IMR-90 (cell line): ENCODE results near the gene CHDH. TPM values are rescaled to one million over a fixed set of nuclear protein-coding genes. Genes with fewer than 3 reads are reported as not detected.

Experiments
- ATAC-seq: fragments of 200-7000 bp; cut with Tn5 transposase; 2 replicates; pipeline ENCODE4 v1.9.1; 2020; ENCODE audit warnings: low read depth, mild to moderate bottlenecking, moderate library complexity
- BruUV-seq: library from RNA; stranded (reverse); fragments of 400-500 nt; replicated peaks from 2 replicates; lab custom pipeline; 2021; lab: Mats Ljungman, UMichigan
- CTCF ChIA-PET: fragments of 300-600 bp; formaldehyde crosslinking; extraction: SDS; loops from one replicate; lab custom pipeline; 2021; ENCODE audit warnings: antibody characterized with exemption; lab: Yijun Ruan, JAX
- POLR2A ChIA-PET: fragments of 300-600 bp; sonication (Branson Sonifier 250); formaldehyde crosslinking; loops from one replicate; lab custom pipeline; 2022; ENCODE audit warnings: antibody characterized with exemption; ENCODE audit not compliant: unreplicated experiment; lab: Charles Lee
- DNase-seq: peaks from one replicate; pipeline ENCODE4 v3.0.0; 2013
- H2AFZ ChIP-seq: replicated peaks from 2 replicates; pipeline ENCODE3; 2013; ENCODE audit warnings: low read length, mild to moderate bottlenecking; ENCODE audit not compliant: poor library complexity
- H2AK5ac ChIP-seq: 2 replicates; pipeline ENCODE4 v1.6.1; 2013; ENCODE audit warnings: low read depth, low read length, inconsistent platforms
- H2AK9ac ChIP-seq: replicated peaks from 2 replicates; pipeline ENCODE3; 2013; ENCODE audit warnings: mild to moderate bottlenecking, low read depth, low read length, moderate library complexity; ENCODE audit not compliant: poor library complexity
- H2BK120ac ChIP-seq: 2 replicates; pipeline ENCODE4 v1.6.1; 2013; ENCODE audit warnings: low read depth, low read length, inconsistent platforms
- H2BK15ac ChIP-seq: 3 replicates; pipeline ENCODE4 v1.6.1; 2013; ENCODE audit warnings: low read depth, low read length, inconsistent platforms
- H2BK20ac ChIP-seq: 2 replicates; pipeline ENCODE4 v1.6.1; 2013; ENCODE audit warnings: low read depth, mild to moderate bottlenecking, inconsistent platforms, low read length, moderate library complexity
- H2BK5ac ChIP-seq: 2 replicates; pipeline ENCODE4 v1.6.1; 2013; ENCODE audit warnings: mild to moderate bottlenecking, low read depth, low read length, inconsistent platforms; ENCODE audit not compliant: poor library complexity, severe bottlenecking
- H3K14ac ChIP-seq: replicated peaks from 2 replicates; pipeline ENCODE4 v1.6.1; 2013; ENCODE audit warnings: low read depth, low read length, inconsistent platforms
- H3K18ac ChIP-seq: 2 replicates; pipeline ENCODE4 v1.6.1; 2013; ENCODE audit warnings: low read depth, low read length, control low read depth
- H3K23ac ChIP-seq: 2 replicates; pipeline ENCODE4 v1.6.1; 2013; ENCODE audit warnings: low read depth, low read length, inconsistent platforms
- H3K27ac ChIP-seq: 2 replicates; pipeline ENCODE4 v1.5.1; 2013; ENCODE audit warnings: mild to moderate bottlenecking, control low read depth, low read length; ENCODE audit not compliant: insufficient read depth
- H3K27me3 ChIP-seq: 2 replicates; pipeline ENCODE4 v1.6.1; 2013; ENCODE audit warnings: low read length; ENCODE audit not compliant: control insufficient read depth, insufficient read depth
- H3K36me3 ChIP-seq: 2 replicates; pipeline ENCODE4 v1.6.1; 2013; ENCODE audit warnings: low read length, mixed read lengths; ENCODE audit not compliant: control insufficient read depth, insufficient read depth
- H3K4ac ChIP-seq: 2 replicates; pipeline ENCODE4 v1.6.1; 2013; ENCODE audit warnings: low read depth, low read length, inconsistent platforms
- H3K4me1 ChIP-seq: 2 replicates; pipeline ENCODE4 v1.6.1; 2013; ENCODE audit warnings: low read length, mixed read lengths; ENCODE audit not compliant: control insufficient read depth, insufficient read depth
- H3K4me2 ChIP-seq: 2 replicates; pipeline ENCODE4 v1.6.1; 2013; ENCODE audit warnings: low read depth, mild to moderate bottlenecking, control low read depth, low read length, moderate library complexity
- H3K4me3 ChIP-seq: 2 replicates; pipeline ENCODE4 v1.5.1; 2013; ENCODE audit warnings: low read depth, mild to moderate bottlenecking, control low read depth, low read length, moderate library complexity; ENCODE audit not compliant: insufficient read depth
- H3K56ac ChIP-seq: 2 replicates; pipeline ENCODE4 v1.6.1; 2013; ENCODE audit warnings: low read length, inconsistent platforms; ENCODE audit not compliant: insufficient read depth; ENCODE audit errors: extremely low read depth
- H3K79me1 ChIP-seq, 2 experiments: 2 replicates each; pipeline ENCODE4 v1.6.1; 2013; ENCODE audit warnings: low read length in 2 of 2, inconsistent platforms in 1 of 2, low read depth in 1 of 2
- H3K9ac ChIP-seq: 2 replicates; pipeline ENCODE4 v1.6.1; 2013; ENCODE audit warnings: low read depth, low read length, control low read depth
- H3K9me1 ChIP-seq: 2 replicates; pipeline ENCODE4 v1.6.1; 2013; ENCODE audit warnings: low read length, inconsistent platforms; ENCODE audit not compliant: insufficient read depth
- H3K9me3 ChIP-seq: 2 replicates; pipeline ENCODE4 v1.6.1; 2013; ENCODE audit warnings: low read length; ENCODE audit not compliant: control insufficient read depth, insufficient read depth
- H4K20me1 ChIP-seq: 2 replicates; pipeline ENCODE4 v1.6.1; 2013; ENCODE audit warnings: low read length, inconsistent platforms; ENCODE audit not compliant: insufficient read depth
- H4K5ac ChIP-seq: 2 replicates; pipeline ENCODE4 v1.6.1; 2013; ENCODE audit warnings: mild to moderate bottlenecking, low read depth, low read length, control low read depth
- H4K8ac ChIP-seq, 2 experiments: 2 replicates each; pipeline ENCODE4 v1.6.1; 2013; ENCODE audit warnings: low read depth in 2 of 2, low read length in 2 of 2, control low read depth in 1 of 2, inconsistent platforms in 1 of 2
- H4K91ac ChIP-seq: 2 replicates; pipeline ENCODE4 v1.6.1; 2013; ENCODE audit warnings: low read depth, low read length, inconsistent platforms; ENCODE audit not compliant: insufficient read depth
- BHLHE40 ChIP-seq: fragments of 150-350 bp; IDR thresholded peaks from 2 replicates; pipeline ENCODE4 v1.6.1; 2016; ENCODE audit warnings: mild to moderate bottlenecking, low read depth, low read length
- CEBPB ChIP-seq: IDR thresholded peaks from 2 replicates; pipeline ENCODE4 v1.6.1; 2012; ENCODE audit warnings: low read depth, low read length, improper control_type of control experiment
- CHD1 ChIP-seq: IDR thresholded peaks from 2 replicates; pipeline ENCODE4 v1.6.1; 2012; ENCODE audit warnings: low read depth, low read length, improper control_type of control experiment
- ELK1 ChIP-seq: fragments of 150-350 bp; IDR thresholded peaks from 2 replicates; pipeline ENCODE4 v1.6.1; 2016; ENCODE audit warnings: low read depth, mild to moderate bottlenecking, low read length, moderate library complexity, borderline replicate concordance
- FOS ChIP-seq: fragments of 150-350 bp; IDR thresholded peaks from 2 replicates; pipeline ENCODE4 v1.6.1; 2016; ENCODE audit warnings: low read depth, low read length
- MAFK ChIP-seq: IDR thresholded peaks from 2 replicates; pipeline ENCODE4 v1.6.1; 2012; ENCODE audit warnings: low read depth, low read length, improper control_type of control experiment
- MAZ ChIP-seq: IDR thresholded peaks from 2 replicates; pipeline ENCODE4 v1.6.1; 2012; ENCODE audit warnings: low read depth, mild to moderate bottlenecking, low read length, improper control_type of control experiment, moderate library complexity, borderline replicate concordance
- MXI1 ChIP-seq: IDR thresholded peaks from 2 replicates; pipeline ENCODE4 v1.6.1; 2012; ENCODE audit warnings: low read depth, mild to moderate bottlenecking, low read length, moderate library complexity, borderline replicate concordance
- NFE2L2 ChIP-seq: fragments of 150-350 bp; IDR thresholded peaks from 2 replicates; pipeline ENCODE4 v1.6.1; 2016; ENCODE audit warnings: low read depth, mild to moderate bottlenecking, low read length
- POLR2A ChIP-seq: IDR thresholded peaks from 2 replicates; pipeline ENCODE4 v1.6.1; 2012; ENCODE audit warnings: mild to moderate bottlenecking, low read depth, low read length
- RAD21 ChIP-seq: IDR thresholded peaks from 2 replicates; pipeline ENCODE4 v1.6.1; 2012; ENCODE audit warnings: low read length, improper control_type of control experiment
- RCOR1 ChIP-seq: IDR thresholded peaks from 2 replicates; pipeline ENCODE4 v1.6.1; 2012; ENCODE audit warnings: mild to moderate bottlenecking, low read length, improper control_type of control experiment; ENCODE audit not compliant: insufficient replicate concordance
- RFX5 ChIP-seq: IDR thresholded peaks from 2 replicates; pipeline ENCODE4 v1.8.0; 2012; ENCODE audit warnings: low read depth, mild to moderate bottlenecking, low read length, moderate library complexity
- SMC3 ChIP-seq: fragments of 150-350 bp; IDR thresholded peaks from 2 replicates; pipeline ENCODE4 v1.6.1; 2016; ENCODE audit warnings: low read depth, mild to moderate bottlenecking, antibody characterized with exemption, low read length, moderate library complexity
- USF2 ChIP-seq: fragments of 150-350 bp; IDR thresholded peaks from 2 replicates; pipeline ENCODE4 v1.6.1; 2017; ENCODE audit warnings: mild to moderate bottlenecking, antibody characterized with exemption, low read length, low read depth
- WGBS, 2 experiments: methylation state at CpG; one replicate each; pipeline versions ENCODE4 v1.1.5 to v1.1.7; 2013; ENCODE audit warnings: missing lambda C conversion rate in 2 of 2; ENCODE audit not compliant: insufficient read length in 1 of 2; ENCODE audit errors: extremely low coverage in 2 of 2; 5-methylcytosine and 5-hydroxymethylcytosine counted together
- dilution Hi-C: fragments of 300-500 bp; cut with HindIII; formaldehyde crosslinking; loops from one replicate; pipeline ENCODE4 v1.14.3; 2018; ENCODE audit warnings: low sequenced_read_pairs; ENCODE audit not compliant: unreplicated experiment
- in situ Hi-C: fragments of 300-500 bp; cut with MboI; formaldehyde crosslinking; loops from 3 replicates; pipeline ENCODE4 v1.14.3; 2019; ENCODE audit warnings: low sequenced_read_pairs, inconsistent platforms, mixed read lengths
- intact Hi-C: fragments of 100-400 bp; cut with micrococcal nuclease; formaldehyde crosslinking; loops from 2 replicates; pipeline ENCODE4 v1.10.0; 2022
- polyA plus RNA-seq, 3 experiments: library from polyadenylated mRNA; depleted of rRNA; stranded (reverse); fragments of >200 nt; gene quantifications; 2 replicates each; pipeline ENCODE4 v1.2.3, GENCODE V29; 2012; ENCODE audit warnings: low replicate concordance in 1 of 3
- total RNA-seq: library from RNA; depleted of rRNA; stranded (reverse); fragments of >200 nt; gene quantifications from 2 replicates; pipeline ENCODE4 v1.2.3, GENCODE V29; 2012

Gene CHDH
- total and polyA plus RNA-seq, 2 of the 4 experiments (the other 2 are of a cell fraction), result under 0.01 to 0.19 TPM

- no peak for TF ChIP-seq ELK1
Observed at GRCh38 chr3:53863145-53863544, 16.9 kb upstream of the CHDH start (continued).

- no peak overlapping the region for H3K27ac ChIP-seq
- no peak overlapping the region for H3K23ac ChIP-seq
- H3K56ac ChIP-seq, result no peak overlapping the region
- no peak overlapping the region for H3K4me2 ChIP-seq
- H3K9ac ChIP-seq, result no peak overlapping the region
- no peaks in the 10 kb centered on the region for H4K20me1 ChIP-seq
- H2BK120ac ChIP-seq, result no peak overlapping the region
- H4K8ac ChIP-seq, result no peak overlapping the region
- H3K4ac ChIP-seq, result no peak overlapping the region
- no peak overlapping the region for H4K91ac ChIP-seq
- BruUV-seq, result no TSS peak
- H2AK9ac ChIP-seq, result no peak overlapping the region
- no peak overlapping the region for H2AFZ ChIP-seq
- H3K9me3 ChIP-seq, result no peaks in the 10 kb centered on the region
- no peak for ATAC-seq
- H3K79me1 ChIP-seq, result peaks cover 0 to 2% of the 10 kb centered on the region in 2 experiments; a peak in 1 of 4 replicates
- H2BK20ac ChIP-seq, result no peak overlapping the region
- H3K4me1 ChIP-seq, result no peaks in the 10 kb centered on the region
- CTCF ChIA-PET, result interaction anchor here (1.3 kb wide), 1 partner anchor 10 kb away, joined by 4 read pairs; no protein-coding TSS in a partner anchor
- no peak overlapping the region for H3K4me3 ChIP-seq
- H3K14ac ChIP-seq, result no peak overlapping the region
- H2BK5ac ChIP-seq, result no peak overlapping the region
- 100% methylated on average over 1 of the region's 3 CpGs; no CpG with 5 or more reads in 1 of the 2 experiments for WGBS, 2 experiments
- no peak overlapping the region for H4K5ac ChIP-seq
- no peak overlapping the region for H3K18ac ChIP-seq
- H2BK15ac ChIP-seq, result no peak overlapping the region
- H3K27me3 ChIP-seq, result no peaks in the 10 kb centered on the region
- H3K36me3 ChIP-seq, result peaks cover 23% of the 10 kb centered on the region
- intact Hi-C loops, result no loop called here
- no peak for DNase-seq
- H2AK5ac ChIP-seq, result no peak overlapping the region
- POLR2A ChIA-PET, result no interaction called here
- in situ Hi-C loops, result no loop called here
- dilution Hi-C loops, result no loop called here
- H3K9me1 ChIP-seq, result no peaks in the 10 kb centered on the region
- TF ChIP-seq CEBPB (no peak), SMC3 (no peak), MAFK (no peak), RCOR1 (no peak), CHD1 (no peak), NFE2L2 (no peak), RFX5 (no peak), MAZ (no peak), BHLHE40 (no peak), RAD21 (no peak), FOS (no peak), MXI1 (no peak), ELK1 (no peak), USF2 (no peak), POLR2A (no peak)
Observed at GRCh38 chr3:53862241-53862640, 16.0 kb upstream of the CHDH start.
